Measurements from ENCODE around the gene KDM4E. TPM values are rescaled to one million over a fixed set of nuclear protein-coding genes. Genes with fewer than 3 reads are reported as not detected.
"Not testable (repeated sequence)": the region's sequence is repeated elsewhere in the genome, so short reads cannot be mapped to it uniquely, and the experiment has no call there.

The KDM4E gene
- total RNA-seq, 2 experiments from 2014 or later = not detected

DNA sequence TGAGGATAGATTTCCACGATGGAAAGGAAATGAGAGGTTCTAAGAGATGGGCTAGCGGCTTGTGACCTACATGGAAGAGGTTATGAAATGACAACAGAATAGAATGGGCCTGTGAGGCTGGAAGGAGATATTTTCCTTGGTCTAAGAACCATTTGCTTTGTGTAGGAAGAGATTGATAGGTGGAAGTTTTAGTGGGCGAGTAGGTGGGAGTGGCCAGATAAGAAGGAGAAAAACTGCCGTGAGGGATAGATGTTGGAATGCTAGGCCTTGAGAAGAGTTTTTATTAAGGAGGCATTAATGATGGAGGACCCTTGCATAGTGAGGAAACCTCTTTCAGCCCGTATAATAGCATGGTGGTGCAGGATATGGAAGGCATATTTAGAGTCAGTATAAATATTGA is 3.6 kb upstream of the KDM4E start:
- POLR2A ChIA-PET; H3K36me3 Mint-ChIP-seq (ENCODE audit: low read depth); CTCF ChIA-PET; H3K27me3 Mint-ChIP-seq; H3K4me3 Mint-ChIP-seq; DNase-seq; H3K4me1 Mint-ChIP-seq; H3K27ac Mint-ChIP-seq; ATAC-seq; H3K9me3 Mint-ChIP-seq (ENCODE audit: low read depth); intact Hi-C loops (cut with DNase I, micrococcal nuclease): not testable (repeated sequence)

DNA sequence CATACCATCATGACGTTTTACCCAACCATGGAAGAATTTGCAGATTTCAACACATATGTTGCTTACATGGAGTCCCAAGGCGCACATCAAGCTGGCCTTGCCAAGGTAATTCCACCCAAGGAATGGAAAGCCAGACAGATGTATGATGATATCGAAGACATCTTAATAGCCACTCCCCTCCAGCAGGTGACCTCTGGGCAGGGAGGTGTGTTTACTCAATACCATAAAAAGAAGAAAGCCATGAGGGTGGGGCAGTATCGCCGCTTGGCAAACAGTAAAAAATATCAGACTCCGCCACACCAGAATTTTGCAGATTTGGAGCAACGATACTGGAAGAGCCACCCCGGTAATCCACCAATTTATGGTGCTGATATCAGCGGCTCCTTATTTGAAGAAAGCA is 536 bp downstream of the KDM4E start:
- POLR2A ChIA-PET; H3K27me3 Mint-ChIP-seq; H3K4me3 Mint-ChIP-seq; H3K9me3 Mint-ChIP-seq (ENCODE audit: low read depth); DNase-seq; H3K4me1 Mint-ChIP-seq; H3K36me3 Mint-ChIP-seq (ENCODE audit: low read depth); H3K27ac Mint-ChIP-seq; ATAC-seq: not testable (repeated sequence)
- CTCF ChIA-PET = interaction anchor here (0.6 kb wide), 1 partner anchor 1324 kb away, joined by 3 read pairs; no protein-coding TSS in a partner anchor
- intact Hi-C loops (cut with DNase I, micrococcal nuclease) = loop anchor here (1.0 kb wide), 1 partner anchor 23 kb away; no protein-coding TSS in a partner anchor

DNA sequence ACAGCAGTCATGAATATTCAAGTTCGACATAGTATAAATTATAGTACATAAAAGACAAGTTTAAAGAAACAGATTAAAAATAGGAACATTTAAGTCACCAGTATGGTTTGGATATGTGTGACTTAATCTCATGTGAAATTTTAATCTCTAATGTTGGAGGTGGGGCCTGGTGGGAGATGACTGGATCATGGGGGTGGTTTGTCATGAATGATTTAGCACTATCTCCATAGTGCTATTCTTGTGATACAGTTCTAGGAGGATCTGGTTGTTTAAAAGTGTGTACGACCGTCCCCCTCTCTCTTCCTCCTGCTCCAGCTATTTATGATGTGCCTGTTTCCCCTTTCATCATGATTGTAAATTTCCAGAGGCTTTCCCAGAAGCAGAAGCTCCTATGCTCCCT is 3.3 kb downstream of the KDM4E start:
- Mint-ChIP-seq H3K27me3 (no peaks in the 10 kb centered on the region), H3K4me1 (no peaks in the 10 kb centered on the region), H3K4me3 (no peak overlapping the region), H3K27ac (no peak overlapping the region), H3K36me3 (ENCODE audit: low read depth) (no peaks in the 10 kb centered on the region), H3K9me3 (ENCODE audit: low read depth) (no peaks in the 10 kb centered on the region)
- DNase-seq (no peak), ATAC-seq (no peak)
- POLR2A ChIA-PET = no interaction called here
- CTCF ChIA-PET = no interaction called here
- intact Hi-C loops (cut with DNase I, micrococcal nuclease) = no loop called here

DNA sequence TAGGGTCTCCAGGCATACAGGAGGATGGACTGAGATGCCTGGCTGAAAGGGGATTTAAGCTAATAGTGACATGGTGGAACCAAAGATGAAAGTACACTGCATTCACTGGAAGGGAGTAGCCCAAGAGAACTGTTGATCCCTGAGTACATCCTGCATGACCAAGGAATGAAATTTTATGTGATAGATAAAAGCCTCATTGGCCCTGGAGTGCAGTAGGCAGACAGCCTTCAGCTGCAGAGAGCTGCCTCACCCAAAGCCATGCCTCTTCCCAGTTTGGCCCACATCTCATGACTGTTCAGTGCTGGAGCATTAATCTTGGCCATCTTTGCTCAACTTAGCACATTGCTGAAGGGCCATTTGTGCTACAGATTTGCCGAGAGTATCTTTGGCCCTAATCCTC is 8.0 kb downstream of the KDM4E start:
- ChIA-PET POLR2A (no interaction called here), CTCF (interaction anchor here (1.2 kb wide), 1 partner anchor 11 kb away, joined by 5 read pairs; no protein-coding TSS in a partner anchor)

DNA sequence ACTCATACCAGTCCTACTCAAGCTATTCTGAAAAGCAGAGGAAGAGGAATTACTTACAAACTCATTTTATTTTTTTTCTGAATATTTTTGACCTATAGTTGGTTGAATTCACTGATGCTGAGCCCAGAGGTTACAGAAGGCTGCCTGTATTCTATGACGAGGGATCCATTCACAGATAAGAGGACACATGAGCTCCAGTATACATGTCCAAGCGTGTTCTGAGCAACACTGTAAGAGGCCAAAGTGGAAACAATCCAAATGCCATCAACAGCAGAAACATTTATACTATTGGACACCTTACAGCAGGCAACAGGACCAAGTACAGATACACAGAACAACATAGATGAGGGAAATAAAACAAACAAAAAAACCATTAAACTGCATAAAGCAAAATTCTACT is 10.3 kb downstream of the KDM4E start:
- ATAC-seq = no peak
- ChIA-PET POLR2A (no interaction called here), CTCF (no interaction called here)
- Mint-ChIP-seq H3K27ac (no peak overlapping the region), H3K4me1 (no peaks in the 10 kb centered on the region), H3K36me3 (ENCODE audit: low read depth) (no peaks in the 10 kb centered on the region), H3K9me3 (ENCODE audit: low read depth) (no peaks in the 10 kb centered on the region), H3K4me3 (no peak overlapping the region), H3K27me3 (peaks cover 16% of the 10 kb centered on the region)
- intact Hi-C loops (cut with DNase I, micrococcal nuclease) = no loop called here
- DNase-seq = no peak

More for the DNA sequence above, 8.0 kb downstream of the KDM4E start:
- Mint-ChIP-seq H3K4me1 (no peaks in the 10 kb centered on the region), H3K36me3 (ENCODE audit: low read depth) (no peaks in the 10 kb centered on the region), H3K9me3 (ENCODE audit: low read depth) (no peaks in the 10 kb centered on the region), H3K27me3 (peaks cover 11% of the 10 kb centered on the region), H3K4me3 (no peak overlapping the region), H3K27ac (no peak overlapping the region)
- no peak for DNase-seq
- ATAC-seq = no peak
- intact Hi-C loops (cut with DNase I, micrococcal nuclease) = no loop called here

DNA sequence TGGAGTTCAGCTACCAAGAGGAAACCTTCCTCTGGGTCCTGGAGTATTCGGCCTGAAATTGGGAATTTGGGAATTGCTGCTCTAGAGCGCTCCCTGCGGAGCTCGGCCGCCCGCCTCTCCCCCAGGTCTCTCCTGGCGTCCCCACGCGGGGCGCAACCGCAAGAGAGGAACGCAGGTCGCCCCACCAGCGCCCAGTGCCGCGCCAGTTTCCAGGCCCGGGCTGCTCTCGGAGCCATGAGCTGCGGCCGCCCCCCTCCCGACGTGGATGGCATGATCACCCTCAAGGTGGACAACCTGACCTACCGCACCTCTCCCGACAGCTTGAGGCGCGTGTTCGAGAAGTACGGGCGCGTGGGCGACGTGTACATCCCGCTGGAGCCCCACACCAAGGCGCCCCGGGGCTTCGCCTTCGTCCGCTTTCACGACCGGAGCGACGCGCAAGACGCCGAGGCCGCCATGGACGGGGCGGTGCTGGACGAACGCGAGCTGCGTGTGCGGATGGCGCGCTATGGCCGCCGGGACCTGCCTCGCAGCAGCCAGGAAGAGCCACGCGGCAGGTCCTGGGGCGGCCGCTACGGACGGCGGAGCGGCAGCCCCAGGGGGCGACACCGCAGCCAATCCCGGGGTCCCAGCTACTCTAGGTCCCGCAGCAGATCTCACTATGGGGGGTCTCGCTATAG is 12.4 kb downstream of the KDM4E start:
- CTCF ChIA-PET = interaction anchor here (0.7 kb wide), 1 partner anchor 24 kb away, joined by 3 read pairs; no protein-coding TSS in a partner anchor
- ATAC-seq = peak; percentile 39
- intact Hi-C loops (cut with DNase I, micrococcal nuclease) = not testable (repeated sequence)

DNA sequence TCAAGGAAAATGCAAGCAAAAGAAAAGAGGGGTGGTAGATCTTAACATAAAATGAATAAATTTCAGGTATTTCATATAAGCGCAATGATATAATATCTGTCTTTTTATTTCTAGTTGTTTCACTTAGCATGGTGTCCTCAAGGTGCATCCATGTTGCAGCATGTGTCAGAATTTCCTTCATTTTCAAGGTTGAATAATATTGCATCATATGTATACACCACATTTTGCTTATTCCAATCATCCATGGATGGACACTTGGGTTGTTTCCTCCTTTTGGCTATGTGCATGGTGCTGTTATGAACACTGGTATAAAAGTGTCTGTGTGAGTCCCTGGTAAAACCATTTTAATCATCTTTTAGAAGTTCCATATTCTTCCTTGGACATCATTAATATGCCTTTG is 17.2 kb downstream of the KDM4E start:
- Mint-ChIP-seq H3K27ac (no peak overlapping the region), H3K9me3 (ENCODE audit: low read depth) (no peaks in the 10 kb centered on the region), H3K4me1 (no peaks in the 10 kb centered on the region), H3K4me3 (no peak overlapping the region), H3K36me3 (ENCODE audit: low read depth) (no peaks in the 10 kb centered on the region), H3K27me3 (peaks cover 22% of the 10 kb centered on the region)
- intact Hi-C loops (cut with DNase I, micrococcal nuclease) = no loop called here
- ChIA-PET POLR2A (no interaction called here), CTCF (interaction anchor here (0.6 to 0.9 kb wide), 2 partner anchors 25 to 145 kb away, joined by 3 read pairs; no protein-coding TSS in a partner anchor)
- DNase-seq = no peak
- no peak for ATAC-seq

More for the DNA sequence above, 12.4 kb downstream of the KDM4E start:
- H3K27ac Mint-ChIP-seq; POLR2A ChIA-PET; H3K9me3 Mint-ChIP-seq (ENCODE audit: low read depth); H3K4me1 Mint-ChIP-seq; H3K36me3 Mint-ChIP-seq (ENCODE audit: low read depth); H3K4me3 Mint-ChIP-seq: not testable (repeated sequence)
- H3K27me3 Mint-ChIP-seq = peaks cover 20% of the 10 kb centered on the region
- DNase-seq = peak; percentile 16

DNA sequence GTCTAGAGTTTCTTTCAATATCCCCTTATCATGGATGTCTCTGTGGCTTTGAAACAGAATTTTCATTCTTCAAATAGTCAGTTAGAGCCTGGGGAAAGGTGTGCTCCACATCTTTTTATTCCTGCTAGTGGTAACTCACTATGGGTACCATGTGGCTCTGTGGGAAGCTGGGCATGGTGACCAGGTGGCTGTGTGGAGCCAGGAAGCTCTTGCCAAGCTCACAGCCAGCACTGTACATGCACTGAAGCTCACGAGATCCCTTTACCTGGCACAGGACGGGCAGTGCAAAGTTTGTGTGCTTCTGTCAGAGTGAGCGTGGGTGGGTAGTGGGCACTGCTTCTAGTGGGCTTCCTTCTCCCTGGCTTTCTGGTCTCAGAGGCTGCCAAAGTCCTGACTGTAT is 17.8 kb downstream of the KDM4E start:
- intact Hi-C loops (cut with DNase I, micrococcal nuclease) = no loop called here
- H3K27me3 Mint-ChIP-seq = peaks cover 22% of the 10 kb centered on the region
- H3K4me1 Mint-ChIP-seq = no peaks in the 10 kb centered on the region
- CTCF ChIA-PET = no interaction called here
- no peak for ATAC-seq
- no peak overlapping the region for H3K4me3 Mint-ChIP-seq
- no peaks in the 10 kb centered on the region for H3K36me3 Mint-ChIP-seq (ENCODE audit: low read depth)
- H3K9me3 Mint-ChIP-seq (ENCODE audit: low read depth) = no peaks in the 10 kb centered on the region
- POLR2A ChIA-PET = no interaction called here
- H3K27ac Mint-ChIP-seq = no peak overlapping the region
- no peak for DNase-seq

DNA sequence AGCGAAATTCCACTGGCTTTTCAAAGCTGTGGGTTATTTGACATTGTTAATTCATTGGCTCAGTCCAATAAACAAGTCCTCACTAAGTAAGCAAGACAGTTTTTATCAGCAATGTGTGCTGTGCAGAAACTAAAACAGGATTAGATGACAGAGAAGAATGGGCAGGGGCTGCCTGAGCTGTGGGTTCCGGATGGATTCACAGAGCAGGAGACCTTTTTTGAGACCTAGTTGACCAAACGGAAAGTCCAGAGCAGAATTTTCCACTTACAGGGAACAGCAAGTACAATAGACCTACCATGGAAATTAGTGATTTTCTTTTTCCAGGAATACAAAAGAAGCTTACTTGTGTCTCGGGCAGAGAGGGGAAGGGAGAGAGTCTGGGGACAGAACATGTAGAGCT is 19.0 kb downstream of the KDM4E start:
- intact Hi-C loops (cut with DNase I, micrococcal nuclease) = no loop called here
- no peaks in the 10 kb centered on the region for H3K4me1 Mint-ChIP-seq
- H3K27me3 Mint-ChIP-seq = peaks cover 15% of the 10 kb centered on the region
- CTCF ChIA-PET = interaction anchor here (0.8 to 1.4 kb wide), 3 partner anchors 12 to 23 kb away, joined by 3 to 6 read pairs (median 5); no protein-coding TSS in a partner anchor
- no peaks in the 10 kb centered on the region for H3K9me3 Mint-ChIP-seq (ENCODE audit: low read depth)
- H3K4me3 Mint-ChIP-seq = no peak overlapping the region
- POLR2A ChIA-PET = no interaction called here
- no peaks in the 10 kb centered on the region for H3K36me3 Mint-ChIP-seq (ENCODE audit: low read depth)
- no peak for DNase-seq
- no peak overlapping the region for H3K27ac Mint-ChIP-seq
- no peak for ATAC-seq

DNA sequence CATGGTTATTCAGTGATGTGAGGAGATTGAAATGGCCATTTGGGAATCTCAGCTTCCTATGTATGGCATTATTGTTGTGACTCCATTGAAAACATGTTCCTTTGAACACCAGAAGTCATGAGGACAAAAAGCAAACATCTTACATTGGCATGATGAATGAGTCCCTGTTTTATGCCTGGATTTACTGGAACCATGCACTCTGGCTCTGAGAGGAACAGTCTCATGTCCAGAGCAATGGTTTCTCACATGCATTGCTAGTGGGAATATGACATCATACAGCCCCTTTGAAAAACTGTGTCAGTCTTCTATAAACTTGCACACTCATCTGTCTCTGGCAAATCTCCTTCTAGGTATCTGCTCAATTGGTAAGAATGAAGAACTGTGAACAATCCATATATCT is 20.8 kb downstream of the KDM4E start:
- no peak for ATAC-seq

DNA sequence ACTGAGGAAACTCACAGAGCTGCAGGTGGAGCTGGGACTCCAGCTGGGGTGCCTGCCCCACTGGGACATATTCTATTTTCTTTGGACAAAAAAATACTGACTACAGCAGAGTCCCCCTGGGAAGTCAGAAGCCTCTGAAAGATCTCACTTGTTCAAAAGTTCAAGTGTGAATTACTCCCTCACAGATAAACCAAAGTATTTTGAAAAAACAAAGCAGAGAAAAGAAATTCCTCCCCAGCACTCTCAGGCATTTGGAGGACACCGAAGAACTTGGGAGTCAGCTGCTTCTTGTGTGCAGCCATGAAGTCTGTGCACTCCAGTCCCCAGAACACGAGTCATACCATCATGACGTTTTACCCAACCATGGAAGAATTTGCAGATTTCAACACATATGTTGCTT is 24.1 kb downstream of the KDM4E start, which contains the start of gene KDM4F:
TSS of gene KDM4F (plus strand) at position 301 of the 400 bp plus-strand sequence.
- CTCF ChIA-PET; ATAC-seq; H3K4me3 Mint-ChIP-seq; H3K27ac Mint-ChIP-seq; intact Hi-C loops (cut with DNase I, micrococcal nuclease); H3K4me1 Mint-ChIP-seq; H3K36me3 Mint-ChIP-seq (ENCODE audit: low read depth); DNase-seq; POLR2A ChIA-PET; H3K9me3 Mint-ChIP-seq (ENCODE audit: low read depth): not testable (repeated sequence)
- H3K27me3 Mint-ChIP-seq = peaks cover 14% of the 10 kb centered on the region

More for the DNA sequence above, 20.8 kb downstream of the KDM4E start:
- Mint-ChIP-seq H3K36me3 (ENCODE audit: low read depth) (no peaks in the 10 kb centered on the region), H3K9me3 (ENCODE audit: low read depth) (no peaks in the 10 kb centered on the region), H3K4me3 (no peak overlapping the region), H3K4me1 (no peaks in the 10 kb centered on the region), H3K27ac (no peak overlapping the region), H3K27me3 (peaks cover 15% of the 10 kb centered on the region)
- POLR2A ChIA-PET = no interaction called here
- CTCF ChIA-PET = no interaction called here
- no peak for DNase-seq
- intact Hi-C loops (cut with DNase I, micrococcal nuclease) = no loop called here

DNA sequence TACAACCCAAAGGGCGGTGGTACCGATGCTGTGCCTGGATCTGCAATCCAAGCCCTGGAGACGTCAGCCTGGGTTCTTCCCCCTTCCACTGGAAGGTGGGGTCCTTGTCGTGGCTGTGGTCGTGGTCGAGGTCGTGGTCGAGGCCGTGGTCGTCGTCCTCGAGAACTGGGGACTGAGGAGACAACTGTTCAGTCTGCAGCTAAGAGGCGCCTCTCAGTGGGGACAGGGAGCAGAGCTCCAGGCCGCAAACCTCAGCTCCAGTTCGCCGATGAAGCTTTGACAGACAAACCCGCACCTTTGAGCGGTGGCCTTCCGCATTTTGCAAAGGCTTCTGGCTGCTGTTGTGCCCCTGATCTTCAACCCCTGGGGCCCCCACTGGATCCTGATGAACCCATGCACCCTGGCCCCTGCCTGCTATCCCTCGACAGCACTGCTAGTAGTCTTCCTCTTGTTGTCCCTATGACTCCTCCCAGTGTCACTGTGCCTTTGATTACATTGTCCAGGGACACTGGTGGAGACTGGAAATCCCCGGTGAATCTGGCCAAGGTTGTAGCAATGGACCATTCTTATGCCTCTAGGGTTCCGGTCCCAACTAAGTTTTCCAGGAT is 25.6 kb downstream of the KDM4E start:
- CTCF ChIA-PET = interaction anchor here (0.5 kb wide), 1 partner anchor 83 kb away, joined by 3 read pairs; no protein-coding TSS in a partner anchor

More for the DNA sequence above, 25.6 kb downstream of the KDM4E start:
- no peaks in the 10 kb centered on the region for H3K4me1 Mint-ChIP-seq
- H3K9me3 Mint-ChIP-seq (ENCODE audit: low read depth) = no peaks in the 10 kb centered on the region
- DNase-seq (no peak), ATAC-seq (no peak)
- intact Hi-C loops (cut with DNase I, micrococcal nuclease) = no loop called here
- POLR2A ChIA-PET = no interaction called here
- H3K4me3 Mint-ChIP-seq = no peak overlapping the region
- H3K27me3 Mint-ChIP-seq = peaks cover 8% of the 10 kb centered on the region
- H3K27ac Mint-ChIP-seq = no peak overlapping the region
- no peaks in the 10 kb centered on the region for H3K36me3 Mint-ChIP-seq (ENCODE audit: low read depth)
